Ishikawa (cell line): ENCODE measurements around the gene SMIM41.

Experiments
- CEBPB ChIP-seq: IDR thresholded peaks from 2 replicates; pipeline ENCODE4 v1.6.1; 2012
- CREB1 ChIP-seq: IDR thresholded peaks from 2 replicates; pipeline ENCODE4 v1.6.1; 2012; ENCODE audit warnings: low read depth
- EGR1 ChIP-seq: IDR thresholded peaks from 2 replicates; pipeline ENCODE4 v1.6.1; 2012
- EP300 ChIP-seq: IDR thresholded peaks from 2 replicates; pipeline ENCODE4 v1.6.1; 2012; ENCODE audit warnings: borderline replicate concordance
- FOXM1 ChIP-seq: IDR thresholded peaks from 2 replicates; pipeline ENCODE4 v1.6.1; 2012; ENCODE audit warnings: low read depth, borderline replicate concordance
- MAX ChIP-seq: IDR thresholded peaks from 2 replicates; pipeline ENCODE4 v1.6.1; 2012
- NFIC ChIP-seq: IDR thresholded peaks from 2 replicates; pipeline ENCODE4 v1.6.1; 2012
- RAD21 ChIP-seq: IDR thresholded peaks from 2 replicates; pipeline ENCODE4 v1.6.1; 2012; ENCODE audit warnings: low read depth
- REST ChIP-seq: IDR thresholded peaks from 2 replicates; pipeline ENCODE4 v1.6.1; 2012; ENCODE audit warnings: low read depth, mild to moderate bottlenecking
- TAF1 ChIP-seq: IDR thresholded peaks from 2 replicates; pipeline ENCODE4 v1.6.1; 2012; ENCODE audit warnings: low read depth, mild to moderate bottlenecking
- TCF12 ChIP-seq: IDR thresholded peaks from 2 replicates; pipeline ENCODE4 v1.6.1; 2012; ENCODE audit warnings: low read depth
- TEAD4 ChIP-seq: IDR thresholded peaks from 2 replicates; pipeline ENCODE4 v1.6.1; 2012
- USF1 ChIP-seq: IDR thresholded peaks from 2 replicates; pipeline ENCODE4 v1.6.1; 2012
- YY1 ChIP-seq: IDR thresholded peaks from 2 replicates; pipeline ENCODE4 v1.6.1; 2012; ENCODE audit warnings: low read depth
- ZBTB7A ChIP-seq: IDR thresholded peaks from 2 replicates; pipeline ENCODE4 v1.6.1; 2012; ENCODE audit warnings: low read depth

Gene SMIM41

GRCh38 chr12:52078276-52078675 is 1.2 kb upstream of the SMIM41 start:
- TF ChIP-seq EP300 (no peak), REST (peak; percentile 74)

- TF ChIP-seq NFIC (no peak), CREB1 (no peak), REST (no peak), CEBPB (no peak)
Observed at GRCh38 chr12:52080403-52081251, 1.1 kb downstream of the SMIM41 start.

- TF ChIP-seq EGR1 (no peak), ZBTB7A (no peak), NFIC (no peak), TAF1 (no peak)
Observed at GRCh38 chr12:52081263-52081733, 1.8 kb downstream of the SMIM41 start.

- TF ChIP-seq TEAD4 (no peak), TCF12 (no peak), YY1 (no peak), REST (no peak), EGR1 (no peak), FOXM1 (no peak), RAD21 (no peak), CREB1 (no peak), EP300 (no peak)
Observed at GRCh38 chr12:52082026-52082668, 2.6 kb downstream of the SMIM41 start.

GRCh38 chr12:52082669-52082987 is 3.1 kb downstream of the SMIM41 start:
- no peak for TF ChIP-seq EGR1
- TF ChIP-seq ZBTB7A: no peak
- no peak for TF ChIP-seq MAX
- no peak for TF ChIP-seq EP300
- no peak for TF ChIP-seq FOXM1
- no peak for TF ChIP-seq TCF12
- TF ChIP-seq CREB1: no peak
- no peak for TF ChIP-seq TEAD4
- no peak for TF ChIP-seq YY1
- no peak for TF ChIP-seq REST
- TF ChIP-seq TAF1: no peak
- TF ChIP-seq RAD21: no peak
- no peak for TF ChIP-seq NFIC
- TF ChIP-seq USF1: no peak
- no peak for TF ChIP-seq CEBPB
